Right ventricle myocardium superior (tissue), 1 donor: Measurements from ENCODE around the gene RIT2. TPM values are rescaled to one million over a fixed set of nuclear protein-coding genes. Genes with fewer than 3 reads are reported as not detected.

Experiments
- ATAC-seq: fragments of 200-7000 bp; cut with Tn5 transposase; one replicate; pipeline ENCODE4 v1.9.1; 2020; ENCODE audit warnings: mild to moderate bottlenecking; ENCODE audit not compliant: poor library complexity
- DNase-seq: peaks from one replicate; pipeline ENCODE4 v3.0.0-alpha.2; 2020
- intact Hi-C: fragments of 100-400 bp; cut with DNase I; formaldehyde crosslinking; loops from one replicate; pipeline ENCODE4 v1.11.2; 2022
- total RNA-seq: library from RNA; stranded (reverse); fragmentation: NEBNext Ultra II Directional; extraction: Animal tissue kit (Norgen Biotek cat#: 25700); gene quantifications from one replicate; pipeline ENCODE4 v1.2.1, GENCODE V29; 2021
- donor health status: DM: no; HTN: yes; CAD: no; lungs with severe emphysema.

RIT2 gene
- total RNA-seq, 1 donor from 2014 or later, result not detected

GRCh38 chr18:43108469-43108868 lies 7.0 kb downstream of the RIT2 start:
- intact Hi-C loops, result no loop called here
- no peak for ATAC-seq

GRCh38 chr18:43093646-43094045 lies 21.8 kb downstream of the RIT2 start:
- no peak for ATAC-seq
- no peak for DNase-seq
- intact Hi-C loops, result no loop called here

More at GRCh38 chr18:43108469-43108868, 7.0 kb downstream of the RIT2 start:
- no peak for DNase-seq

- ATAC-seq, result no peak
- no peak for DNase-seq
- intact Hi-C loops, result no loop called here
Observed at GRCh38 chr18:43092539-43092938, 22.9 kb downstream of the RIT2 start.

GRCh38 chr18:43081396-43081795 lies 34.1 kb downstream of the RIT2 start:
- DNase-seq, result no peak
- ATAC-seq, result no peak
- intact Hi-C loops, result no loop called here

- intact Hi-C loops, result no loop called here
- ATAC-seq, result no peak
- no peak for DNase-seq
Observed at GRCh38 chr18:43080671-43081070, 34.8 kb downstream of the RIT2 start.

- intact Hi-C loops, result no loop called here
- ATAC-seq (no peak), DNase-seq (no peak)
Observed at GRCh38 chr18:43079422-43079821, 36.1 kb downstream of the RIT2 start.

GRCh38 chr18:43078478-43079092 lies 36.9 kb downstream of the RIT2 start:
- no peak for ATAC-seq
- intact Hi-C loops, result no loop called here
- DNase-seq, result no peak

- intact Hi-C loops, result no loop called here
- DNase-seq, result no peak
- ATAC-seq, result no peak
Observed at GRCh38 chr18:43077510-43078308, 37.8 kb downstream of the RIT2 start.

- DNase-seq (no peak), ATAC-seq (no peak)
- intact Hi-C loops, result no loop called here
Observed at GRCh38 chr18:43073771-43074170, 41.7 kb downstream of the RIT2 start.

- DNase-seq (no peak), ATAC-seq (no peak)
- intact Hi-C loops, result no loop called here
Observed at GRCh38 chr18:43068781-43069180, 46.7 kb downstream of the RIT2 start.

- no peak for ATAC-seq
- intact Hi-C loops, result no loop called here
- DNase-seq, result no peak
Observed at GRCh38 chr18:43067570-43067969, 47.9 kb downstream of the RIT2 start.

- DNase-seq, result no peak
- no peak for ATAC-seq
- intact Hi-C loops, result no loop called here
Observed at GRCh38 chr18:43061816-43062215, 53.7 kb downstream of the RIT2 start.

GRCh38 chr18:43061318-43061717 lies 54.2 kb downstream of the RIT2 start:
- ATAC-seq (no peak), DNase-seq (no peak)
- intact Hi-C loops, result no loop called here

GRCh38 chr18:43060020-43060419 lies 55.5 kb downstream of the RIT2 start:
- intact Hi-C loops, result no loop called here
- no peak for DNase-seq
- ATAC-seq, result no peak

- no peak for ATAC-seq
- intact Hi-C loops, result no loop called here
- no peak for DNase-seq
Observed at GRCh38 chr18:43054815-43055519, 60.5 kb downstream of the RIT2 start.

- peak; percentile 71 for ATAC-seq
- DNase-seq, result no peak
- intact Hi-C loops, result no loop called here
Observed at GRCh38 chr18:43049021-43049420, 66.5 kb downstream of the RIT2 start.

- DNase-seq (no peak), ATAC-seq (no peak)
- intact Hi-C loops, result no loop called here
Observed at GRCh38 chr18:43046322-43046721, 69.2 kb downstream of the RIT2 start.

GRCh38 chr18:43043626-43044025 lies 71.9 kb downstream of the RIT2 start:
- intact Hi-C loops, result no loop called here
- DNase-seq (no peak), ATAC-seq (no peak)

GRCh38 chr18:43040281-43040680 lies 75.2 kb downstream of the RIT2 start:
- DNase-seq, result no peak
- no peak for ATAC-seq
- intact Hi-C loops, result no loop called here
